GF-D8 (cell line): ENCODE results near the gene PEX1.
"Not testable (repeated sequence)": the region's sequence is repeated elsewhere in the genome, so short reads cannot be mapped to it uniquely, and the experiment has no call there.

Experiments
- DNase-seq: peaks from one replicate; lab custom pipeline; 2025; lab: John Stamatoyannopoulos, UW

The PEX1 gene

DNA sequence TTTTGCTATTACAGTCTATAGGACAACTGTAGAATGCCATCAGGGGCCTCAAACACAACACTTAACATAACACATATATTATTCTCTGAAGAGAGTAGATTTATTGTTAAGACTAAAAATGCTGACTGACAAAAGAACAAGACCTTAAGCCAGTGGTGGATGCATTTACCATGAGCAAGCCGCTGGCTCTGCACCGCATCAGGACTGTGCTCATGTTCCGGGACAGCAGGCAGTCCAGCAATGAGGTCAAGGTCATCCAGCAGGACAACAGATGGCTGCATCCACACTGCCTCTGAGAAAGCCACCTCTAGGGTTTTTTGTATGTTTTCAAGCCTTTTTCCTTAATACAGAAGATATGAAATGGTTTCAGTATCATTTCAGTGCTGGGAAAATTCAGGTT, 23.8 kb downstream of the PEX1 start:
- no peak for DNase-seq

DNA sequence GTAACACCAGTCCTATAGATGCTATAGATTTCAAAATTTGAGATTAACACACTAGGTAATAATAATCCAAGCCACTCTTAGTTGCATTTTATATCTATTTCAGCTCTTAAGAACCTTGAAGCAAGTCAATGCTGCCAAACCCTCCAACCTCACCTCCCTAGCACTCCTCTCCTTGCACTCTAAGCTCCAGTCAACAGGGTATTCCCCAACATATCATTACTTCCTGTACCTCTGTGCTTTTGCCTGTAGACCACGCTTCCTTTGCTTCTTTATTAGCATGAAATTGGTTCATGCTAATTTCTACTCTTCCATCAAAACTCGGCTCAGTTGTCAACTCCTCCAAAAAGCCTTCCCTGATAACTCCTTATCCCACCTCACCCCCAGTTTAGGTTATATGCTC, 24.6 kb downstream of the PEX1 start:
- DNase-seq: no peak

DNA sequence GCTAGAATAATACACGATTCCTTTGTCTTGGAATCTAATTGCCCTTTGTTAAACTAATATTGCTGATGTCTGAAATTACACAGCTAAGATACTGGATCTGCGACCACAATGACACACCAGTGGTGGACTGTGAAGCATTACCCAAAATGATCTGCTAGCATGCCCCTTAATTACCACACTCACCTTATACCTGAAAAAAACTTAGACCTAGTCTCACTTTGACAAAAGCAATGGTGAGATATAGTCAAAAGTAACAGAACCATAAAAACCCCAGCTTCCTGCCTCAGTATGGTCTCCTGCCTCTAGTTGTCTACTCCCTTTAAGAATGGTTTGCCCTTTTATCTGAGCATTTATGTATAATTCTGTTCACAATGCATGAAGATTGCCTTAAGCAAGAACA, 29.8 kb downstream of the PEX1 start:
- no peak for DNase-seq

DNA sequence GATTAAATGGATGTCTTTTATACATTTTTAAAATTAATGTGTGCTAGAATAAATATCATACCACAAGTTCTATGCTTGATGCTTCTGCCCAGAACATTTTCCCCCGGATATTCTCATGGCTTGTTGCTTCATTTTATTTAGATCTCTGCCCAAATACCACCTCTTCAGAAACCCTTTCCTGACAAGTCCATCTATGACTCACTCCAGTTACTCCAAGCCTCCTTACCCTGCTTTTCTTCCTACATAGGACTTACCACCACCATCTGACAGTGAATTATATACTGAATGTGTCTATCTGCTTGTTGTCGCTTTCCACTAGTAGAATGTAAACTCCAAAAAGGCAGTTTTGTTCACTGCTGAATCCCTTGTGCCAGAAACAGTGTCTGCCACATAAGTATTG, 31.4 kb downstream of the PEX1 start:
- no peak for DNase-seq

DNA sequence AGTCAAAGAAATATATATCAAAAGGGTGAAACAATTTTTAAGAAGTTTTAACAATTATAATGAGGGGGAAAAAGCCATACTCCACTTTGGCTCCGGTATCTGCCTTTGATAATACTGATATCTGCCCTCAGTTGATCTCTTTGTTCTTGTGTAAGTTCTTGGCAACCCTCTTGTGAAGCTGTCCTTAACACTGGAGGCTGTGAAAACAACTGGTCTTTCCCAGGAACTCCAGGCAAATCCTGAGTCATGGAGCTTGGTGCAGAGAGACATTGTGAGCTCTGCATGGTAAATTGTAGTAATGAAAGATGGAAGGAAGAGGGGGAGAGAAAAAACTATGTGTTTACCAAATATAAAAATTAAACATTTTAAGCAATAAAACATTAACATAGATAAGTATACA, 38.7 kb downstream of the PEX1 start:
- DNase-seq: no peak

DNA sequence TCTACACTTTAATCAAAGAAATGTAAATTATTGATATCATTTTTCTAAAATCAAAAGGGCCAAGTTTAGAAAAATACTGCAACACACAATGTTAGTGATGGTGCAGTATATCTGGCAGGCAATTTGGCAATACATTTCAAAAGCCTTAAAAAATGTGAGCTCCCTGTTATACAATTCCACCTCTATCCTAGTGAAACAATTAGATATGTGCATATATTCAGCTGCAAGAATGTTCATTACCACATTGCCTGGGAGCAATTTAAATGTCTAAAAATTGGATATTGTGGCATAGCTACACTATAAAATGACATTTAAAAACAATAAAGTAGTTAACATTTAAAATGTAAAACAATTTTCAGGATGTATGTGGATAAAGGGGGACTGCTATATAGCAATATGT, 40.5 kb downstream of the PEX1 start:
- DNase-seq: no peak

DNA sequence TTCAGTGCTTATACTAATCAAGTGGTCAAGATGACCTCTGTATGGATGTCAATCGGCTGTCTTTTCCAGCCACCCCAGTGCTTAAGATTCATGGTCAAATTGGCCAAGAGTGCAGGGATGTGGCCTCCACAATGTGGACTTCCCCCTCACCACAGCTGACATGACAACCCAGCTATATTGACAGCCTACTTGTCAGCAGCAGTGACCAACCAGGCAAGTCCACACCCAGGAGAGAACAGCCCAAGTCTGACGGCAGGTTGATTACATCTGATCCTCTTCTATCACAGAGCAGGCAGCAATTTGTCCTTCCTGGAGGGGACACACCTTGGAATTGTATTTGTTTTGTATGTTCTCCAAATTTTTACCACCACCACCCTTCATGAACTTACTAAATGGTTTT, 42.3 kb downstream of the PEX1 start:
- no peak for DNase-seq

DNA sequence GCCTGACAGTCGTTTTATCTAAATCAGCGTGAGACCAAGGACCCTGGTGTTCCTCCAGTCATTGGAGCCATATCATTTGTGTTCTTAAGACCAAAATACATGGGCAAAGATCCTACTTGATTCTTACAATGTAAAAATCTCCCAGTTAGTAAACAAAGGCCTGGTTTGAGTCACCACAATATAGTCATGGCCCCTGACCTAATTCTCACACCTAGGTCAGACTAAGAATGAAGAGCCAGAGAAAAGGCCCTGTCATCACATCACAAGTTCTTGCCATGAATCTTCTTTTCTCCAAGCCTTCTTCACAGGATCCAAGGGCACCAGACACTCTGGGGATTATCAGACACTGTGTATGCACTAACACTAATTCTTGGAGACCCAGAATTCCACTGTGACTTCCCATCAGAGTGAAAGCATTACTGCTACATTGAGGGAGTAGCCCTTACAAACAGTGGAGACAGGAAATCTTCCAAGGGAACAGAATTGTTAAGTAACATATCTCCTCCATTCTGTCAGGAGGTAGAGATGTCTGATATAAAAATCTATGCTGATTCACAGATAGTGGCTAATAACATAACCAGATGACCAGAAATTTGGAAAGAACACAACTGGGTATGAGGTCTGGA, 42.9 kb downstream of the PEX1 start:
- no peak for DNase-seq

DNA sequence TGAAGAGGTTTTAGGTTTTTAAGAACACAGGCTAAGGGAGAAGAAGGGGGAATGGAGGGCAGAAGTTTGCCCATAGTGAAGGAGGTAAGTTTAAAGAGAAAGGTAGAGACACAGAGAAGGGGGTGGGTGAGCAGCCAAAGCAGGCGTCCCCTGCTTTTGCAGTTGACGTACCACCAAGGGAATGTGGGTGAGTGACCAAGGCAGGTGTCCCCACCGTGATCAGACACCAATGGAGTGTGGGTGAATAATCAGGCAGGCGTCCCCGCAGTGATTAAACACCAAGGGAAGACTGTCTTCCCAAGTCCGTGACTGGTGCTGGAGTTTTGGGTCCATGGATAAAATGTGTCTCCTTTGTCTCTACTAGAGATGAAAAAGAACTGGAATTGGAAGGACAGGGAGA, 44.1 kb downstream of the PEX1 start:
- DNase-seq: not testable (repeated sequence)

DNA sequence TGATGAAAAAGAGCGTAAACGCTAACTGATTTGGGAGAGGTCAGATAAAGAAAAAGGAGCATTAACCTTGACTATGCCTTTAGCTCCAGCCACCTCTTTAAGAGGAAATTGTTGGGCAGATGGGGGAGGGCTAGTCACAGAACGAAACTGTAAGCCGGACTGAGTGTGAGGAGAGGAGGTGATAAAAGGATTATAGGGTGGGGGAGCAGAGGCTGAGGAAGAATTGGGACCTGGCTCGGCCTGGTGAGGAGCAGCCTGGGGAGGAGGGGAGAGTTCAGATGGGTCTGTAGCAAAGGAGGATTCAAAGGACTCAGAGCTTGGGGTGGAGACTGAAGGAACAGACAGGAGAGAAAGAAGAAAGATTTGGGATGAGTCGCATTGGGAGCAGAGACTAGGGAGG, 44.7 kb downstream of the PEX1 start:
- not testable (repeated sequence) for DNase-seq

DNA sequence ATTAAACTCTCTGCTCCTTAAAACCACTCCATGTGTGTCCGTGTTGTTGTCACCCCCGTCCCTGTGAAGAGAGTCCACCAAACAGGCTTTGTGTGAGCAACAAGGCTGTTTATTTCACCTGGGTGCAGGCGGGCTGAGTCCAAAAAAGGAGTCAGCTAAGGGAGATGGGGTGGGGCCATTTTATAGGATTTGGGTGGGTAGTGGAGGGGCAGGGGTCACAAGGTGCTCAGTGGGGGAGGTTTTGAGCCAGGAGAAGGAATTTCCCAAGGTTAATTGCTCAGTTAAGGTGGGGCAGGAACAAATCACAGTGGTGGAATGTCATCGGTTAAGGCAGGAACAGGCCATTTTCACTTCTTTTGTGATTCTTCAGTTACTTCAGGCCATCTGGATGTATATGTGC, 49.2 kb downstream of the PEX1 start:
- DNase-seq: not testable (repeated sequence)

DNA sequence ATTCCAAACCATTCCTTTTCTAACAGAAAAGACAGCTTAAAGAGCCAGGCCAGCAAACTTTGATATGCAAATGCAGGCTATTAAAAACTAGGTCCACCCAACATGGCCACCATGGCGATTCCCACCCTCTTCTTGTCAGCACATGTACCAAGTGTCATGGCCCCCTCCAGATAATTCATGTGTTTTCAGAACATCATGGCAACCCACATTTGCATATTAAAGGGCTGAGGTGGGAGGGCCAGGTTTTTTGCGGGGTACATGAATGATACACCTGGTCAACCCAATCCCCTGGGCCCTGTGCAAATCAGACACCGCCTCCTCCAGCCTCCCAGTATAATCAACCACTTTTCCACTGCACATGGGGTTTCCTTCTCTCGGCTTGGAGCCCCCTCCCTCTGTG, 49.6 kb downstream of the PEX1 start:
- DNase-seq: no peak

DNA sequence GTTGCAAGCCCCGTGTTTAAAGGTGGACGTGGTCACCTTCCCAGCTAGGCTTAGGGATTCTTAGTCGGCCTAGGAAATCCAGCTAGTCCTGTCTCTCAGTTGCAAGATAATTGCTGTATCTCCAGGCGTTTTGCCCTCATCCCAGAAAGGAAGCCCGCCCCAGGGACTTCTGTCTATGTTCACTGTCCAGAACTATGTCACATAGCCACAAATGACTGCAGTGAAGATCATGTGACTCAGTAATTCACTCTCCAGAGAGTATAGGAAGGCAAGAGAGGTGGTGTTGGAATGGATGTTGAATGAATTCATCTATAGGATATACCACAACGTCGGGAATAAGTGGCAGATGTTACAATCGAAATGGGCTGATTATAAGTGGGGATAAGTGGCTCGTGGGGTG, 50.2 kb downstream of the PEX1 start:
- no peak for DNase-seq

DNA sequence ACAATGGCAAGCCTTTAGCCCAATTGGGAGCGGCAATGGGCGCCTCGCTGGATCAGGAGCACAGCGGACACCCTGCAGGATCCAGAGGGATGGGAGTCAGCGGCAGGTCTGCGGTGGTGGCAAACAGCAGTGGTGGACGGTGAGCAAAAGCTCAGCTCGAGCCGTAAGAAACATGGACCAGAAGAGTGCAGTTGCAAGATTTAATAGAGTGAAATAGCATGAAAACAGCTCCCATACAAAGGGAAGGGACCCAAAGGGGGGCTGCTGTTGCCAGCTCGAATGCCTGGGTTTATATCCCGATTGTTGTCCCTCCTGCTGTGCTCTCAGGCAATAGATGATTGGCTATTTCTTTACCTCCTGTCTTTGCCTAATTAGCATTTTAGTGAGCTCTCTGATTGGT, 50.6 kb downstream of the PEX1 start, which contains the start of gene ERVW-1:
Gene ERVW-1, minus strand, starts transcription at position 266 of the 400 bp plus-strand sequence. CDS start 7,565 bp downstream, outside the sequence.
- not testable (repeated sequence) for DNase-seq

DNA sequence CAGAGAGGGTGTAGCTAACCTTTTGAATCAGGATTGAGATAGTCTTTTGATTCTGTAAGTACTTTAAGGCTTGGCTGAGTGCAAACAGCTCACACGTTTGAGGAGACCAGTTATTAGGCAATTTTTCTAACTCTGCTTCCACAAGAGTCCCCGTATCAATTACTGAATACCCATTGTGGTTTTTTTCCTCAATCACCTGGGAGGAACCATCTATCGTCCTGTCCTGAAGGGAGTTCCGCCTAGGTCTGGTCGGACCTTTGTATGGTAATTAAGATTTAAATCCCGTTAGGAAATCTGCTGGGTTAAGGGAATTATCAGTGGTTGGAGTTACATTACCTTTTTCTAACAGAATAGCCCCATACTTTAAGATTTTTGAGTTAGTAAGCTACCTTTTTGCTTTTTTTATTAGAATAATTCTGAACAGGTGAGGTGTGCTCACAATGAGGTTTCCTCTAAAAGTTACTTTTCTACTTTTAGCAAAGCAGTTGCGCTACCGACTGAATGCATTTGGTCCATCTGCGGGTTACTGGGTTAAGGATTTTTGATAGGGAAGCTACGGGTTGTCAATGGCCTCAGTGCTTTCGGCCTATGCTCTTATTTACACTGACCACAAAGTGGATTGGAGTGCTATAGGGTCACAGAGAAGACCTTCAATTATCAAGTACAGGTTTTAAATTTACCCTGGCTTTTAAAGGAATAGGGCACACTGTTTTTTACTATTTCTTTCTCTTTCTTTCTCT, 52.3 kb downstream of the PEX1 start:
- not testable (repeated sequence) for DNase-seq

DNA sequence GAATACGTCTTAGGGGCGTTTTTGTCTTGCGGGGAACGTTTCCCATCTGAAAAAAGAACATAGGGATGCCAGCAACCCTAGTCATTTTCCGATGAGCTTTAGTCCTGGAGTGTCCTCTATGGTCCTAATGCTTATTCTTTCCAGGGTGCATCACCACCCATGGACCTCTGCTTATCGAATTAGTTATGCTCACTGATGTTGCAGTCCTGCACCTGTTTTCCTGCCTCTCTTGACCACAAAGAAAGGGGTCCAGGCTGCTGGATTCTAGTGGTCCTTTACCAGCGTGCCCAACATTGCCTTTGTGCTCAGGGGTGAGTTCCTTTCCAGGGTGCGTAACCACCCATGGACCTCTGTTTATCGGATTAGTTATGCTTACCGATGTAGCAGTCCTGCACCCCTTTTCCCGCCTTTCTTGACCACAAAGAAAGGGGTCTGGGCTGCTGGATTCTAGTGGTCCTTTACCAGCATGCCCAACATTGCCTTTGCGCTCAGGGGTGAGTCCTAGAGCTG, 53.0 kb downstream of the PEX1 start:
- not testable (repeated sequence) for DNase-seq

DNA sequence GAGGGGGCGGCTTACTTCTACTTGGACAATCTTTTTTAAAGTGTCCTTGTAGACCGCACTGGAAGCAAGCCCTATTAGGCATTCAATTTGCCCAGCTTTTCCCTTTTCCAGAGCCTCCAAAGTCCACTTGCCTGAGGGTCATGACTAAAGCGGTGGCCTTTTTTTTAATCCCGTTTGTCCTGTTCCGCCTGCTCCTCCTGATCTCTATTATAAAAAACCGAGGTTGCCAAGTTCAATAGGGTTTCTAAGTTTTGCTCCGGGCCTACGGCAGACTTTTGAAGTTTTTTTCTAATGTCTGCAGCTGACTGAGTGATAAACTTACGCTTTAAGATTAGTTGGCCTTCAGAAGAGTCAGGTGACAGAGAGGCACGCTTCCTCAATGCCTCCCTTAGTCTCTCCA, 54.3 kb downstream of the PEX1 start:
- DNase-seq: not testable (repeated sequence)

DNA sequence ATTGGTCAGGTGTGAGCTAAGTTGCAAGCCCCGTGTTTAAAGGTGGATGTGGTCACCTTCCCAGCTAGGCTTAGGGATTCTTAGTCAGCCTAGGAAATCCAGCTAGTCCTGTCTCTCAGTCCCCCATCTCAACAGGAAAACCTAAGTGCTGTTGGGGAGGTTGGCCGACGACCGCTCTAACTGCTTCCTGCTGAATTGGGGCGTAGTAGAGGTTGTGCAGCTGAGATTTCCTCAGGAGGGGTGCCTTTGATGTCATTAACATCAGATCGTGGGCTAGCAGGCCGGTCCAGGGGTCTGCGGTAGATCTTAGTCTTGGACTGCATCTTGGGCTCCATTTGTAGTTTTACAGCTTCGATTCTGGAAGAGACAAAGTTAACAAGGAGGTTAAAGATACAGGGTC, 59.7 kb downstream of the PEX1 start:
- not testable (repeated sequence) for DNase-seq

DNA sequence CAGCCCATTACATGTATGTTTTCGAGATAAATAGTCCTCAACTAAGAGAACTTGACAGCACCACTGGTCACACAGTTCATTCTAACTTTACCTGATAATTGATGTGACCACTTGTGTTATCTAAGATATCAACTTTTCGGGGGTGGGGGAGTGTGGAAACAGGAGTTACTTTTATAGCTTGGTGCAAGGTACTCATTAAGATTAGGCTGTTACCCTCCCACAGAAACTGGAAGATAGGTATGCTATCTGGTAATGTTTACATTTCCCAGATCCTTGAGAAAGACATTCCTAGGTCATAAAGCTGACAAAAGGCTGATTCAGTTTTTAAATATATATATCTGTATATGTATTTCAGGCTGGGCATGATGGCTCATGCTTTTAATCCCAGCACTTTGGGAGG, 61.6 kb downstream of the PEX1 start:
- no peak for DNase-seq

DNA sequence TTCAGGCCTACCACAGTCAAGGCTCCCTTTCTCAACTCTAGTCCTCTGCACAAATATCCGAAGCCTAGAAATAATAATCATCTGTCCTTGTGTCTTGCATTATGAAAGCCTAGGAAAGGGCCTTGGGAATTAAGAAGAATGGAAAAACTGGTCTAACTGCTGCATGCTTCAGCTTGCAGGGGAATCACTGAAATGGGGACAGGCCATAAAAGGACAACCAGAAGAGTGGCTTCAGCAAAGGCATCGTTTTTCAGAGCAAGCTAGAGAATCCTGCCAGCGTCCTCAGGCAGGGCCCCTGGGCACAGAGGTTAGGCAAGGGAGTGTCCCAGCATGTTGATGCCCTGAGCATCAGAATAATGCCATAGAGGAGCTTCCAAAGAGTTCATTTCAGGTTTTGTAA, 63.8 kb downstream of the PEX1 start:
- no peak for DNase-seq

DNA sequence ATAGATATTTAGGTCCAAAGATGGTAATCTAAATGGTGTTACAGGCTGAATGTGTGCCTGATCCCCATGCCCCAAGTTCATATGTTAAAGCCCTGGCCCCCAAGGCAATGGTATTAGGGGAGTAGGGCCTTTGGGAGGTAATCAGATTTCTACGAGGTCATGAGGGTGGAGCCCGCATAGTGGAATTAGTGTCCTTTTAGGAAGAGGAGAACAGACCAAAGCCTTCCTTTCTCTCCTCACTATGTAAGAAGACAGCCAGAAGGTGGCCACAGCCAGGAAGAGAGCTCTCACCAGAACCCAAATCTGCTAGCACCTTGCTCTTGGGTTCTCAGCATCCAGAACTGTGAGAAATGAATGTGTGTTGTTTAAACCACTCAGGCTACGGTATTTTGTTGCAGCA, 65.8 kb downstream of the PEX1 start:
- no peak for DNase-seq

DNA sequence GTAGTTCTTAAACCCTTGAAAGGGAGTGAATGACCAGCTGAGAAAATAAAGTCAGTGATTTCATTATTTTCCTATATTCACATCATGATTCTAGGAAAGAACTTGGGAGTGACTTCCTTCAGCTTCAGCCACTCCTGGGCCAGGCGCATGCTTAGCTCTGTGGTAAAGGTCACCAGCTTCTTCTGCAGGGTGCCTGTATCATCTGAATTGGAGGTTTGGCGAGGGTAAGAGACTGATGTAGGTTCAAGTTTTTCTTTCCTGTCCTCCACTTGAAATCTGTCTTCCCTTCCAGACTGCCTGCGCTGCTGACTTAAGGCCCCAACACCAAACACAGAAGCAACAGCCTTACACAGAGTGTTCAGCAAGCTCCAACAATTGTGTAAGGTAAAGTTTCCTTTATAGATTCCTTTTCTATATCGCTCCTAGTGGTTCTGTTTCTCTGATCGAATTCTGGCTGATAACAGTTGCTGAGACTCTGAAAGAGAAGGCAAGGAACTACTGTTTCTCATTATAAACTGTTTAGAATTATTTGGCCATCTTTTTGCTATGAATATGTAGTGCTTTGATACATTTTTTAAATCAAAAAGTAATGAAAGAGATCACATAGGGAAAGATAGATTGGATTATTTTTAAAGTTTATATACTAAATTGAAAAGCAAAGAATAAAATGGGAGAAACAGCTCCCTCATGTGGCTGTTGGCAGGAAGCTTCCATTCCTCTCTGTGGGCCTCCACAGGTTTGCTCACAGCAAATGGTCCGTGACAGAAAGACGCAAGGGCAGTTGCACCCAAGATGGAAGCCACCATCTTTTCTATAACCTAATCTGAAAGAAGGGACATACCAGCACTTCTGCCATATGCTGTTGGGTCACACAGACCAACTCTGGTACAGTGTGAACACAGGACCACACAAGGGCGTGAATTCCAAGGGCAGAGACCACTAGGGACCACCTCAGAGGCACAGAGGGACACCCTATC, 67.0 kb downstream of the PEX1 start:
- peak; percentile 18 for DNase-seq
